GM13976 (cell line): ENCODE measurements around the gene THBS1.

Source experiments
- DNase-seq: peaks from one replicate; pipeline ENCODE4 v3.0.0; 2012; ENCODE audit warnings: low spot score
- CTCF ChIP-seq: IDR thresholded peaks from 2 replicates; pipeline ENCODE4 v1.5.1; 2012; ENCODE audit warnings: borderline replicate concordance, mild to moderate bottlenecking; ENCODE audit not compliant: insufficient read depth; ENCODE audit errors: extremely low read depth, missing control alignments, control extremely low read depth
- in situ Hi-C: fragments of 300-500 bp; cut with MboI; formaldehyde crosslinking; loops from one replicate; pipeline ENCODE4 v1.12.0; 2022; ENCODE audit warnings: low sequenced_read_pairs, mixed read lengths, inconsistent platforms; ENCODE audit not compliant: unreplicated experiment

Gene THBS1

GRCh38 chr15:39643727-39644126, 62.8 kb downstream of the THBS1 start:
- DNase-seq = no peak
- TF ChIP-seq CTCF = no peak
- in situ Hi-C loops = no loop called here

GRCh38 chr15:39644136-39644535, 63.3 kb downstream of the THBS1 start:
- TF ChIP-seq CTCF = no peak
- no peak for DNase-seq
- in situ Hi-C loops = no loop called here

GRCh38 chr15:39645138-39645975, 64.5 kb downstream of the THBS1 start:
- no peak for TF ChIP-seq CTCF
- in situ Hi-C loops = no loop called here
- no peak for DNase-seq

- TF ChIP-seq CTCF = no peak
- in situ Hi-C loops = no loop called here
- no peak for DNase-seq
Measured at GRCh38 chr15:39645976-39646257, 65.0 kb downstream of the THBS1 start.

GRCh38 chr15:39646425-39646824, 65.5 kb downstream of the THBS1 start:
- in situ Hi-C loops = no loop called here
- DNase-seq = no peak
- TF ChIP-seq CTCF = no peak
